ENCODE data around the gene TEK. TPM values are rescaled to one million over a fixed set of nuclear protein-coding genes. Genes with fewer than 3 reads are reported as not detected.

The TEK gene
- total RNA-seq, 1 donor from 2014 or later, result not detected

GRCh38 chr9:27124151-27124550, 15.1 kb downstream of the TEK start:
- intact Hi-C loops (cut with micrococcal nuclease), result no loop called here
- Mint-ChIP-seq H3K9me3 (no peaks in the 10 kb centered on the region), H3K4me1 (no peaks in the 10 kb centered on the region), H3K27ac (no peak overlapping the region), H3K27me3 (no peaks in the 10 kb centered on the region), H3K4me3 (no peak overlapping the region), H3K36me3 (ENCODE audit: low read depth) (no peaks in the 10 kb centered on the region)
- ATAC-seq (ENCODE audit: low read depth) (no peak), DNase-seq (no peak)
- ChIA-PET CTCF (no interaction called here), POLR2A (no interaction called here)
- TF ChIP-seq, protein P1, sequence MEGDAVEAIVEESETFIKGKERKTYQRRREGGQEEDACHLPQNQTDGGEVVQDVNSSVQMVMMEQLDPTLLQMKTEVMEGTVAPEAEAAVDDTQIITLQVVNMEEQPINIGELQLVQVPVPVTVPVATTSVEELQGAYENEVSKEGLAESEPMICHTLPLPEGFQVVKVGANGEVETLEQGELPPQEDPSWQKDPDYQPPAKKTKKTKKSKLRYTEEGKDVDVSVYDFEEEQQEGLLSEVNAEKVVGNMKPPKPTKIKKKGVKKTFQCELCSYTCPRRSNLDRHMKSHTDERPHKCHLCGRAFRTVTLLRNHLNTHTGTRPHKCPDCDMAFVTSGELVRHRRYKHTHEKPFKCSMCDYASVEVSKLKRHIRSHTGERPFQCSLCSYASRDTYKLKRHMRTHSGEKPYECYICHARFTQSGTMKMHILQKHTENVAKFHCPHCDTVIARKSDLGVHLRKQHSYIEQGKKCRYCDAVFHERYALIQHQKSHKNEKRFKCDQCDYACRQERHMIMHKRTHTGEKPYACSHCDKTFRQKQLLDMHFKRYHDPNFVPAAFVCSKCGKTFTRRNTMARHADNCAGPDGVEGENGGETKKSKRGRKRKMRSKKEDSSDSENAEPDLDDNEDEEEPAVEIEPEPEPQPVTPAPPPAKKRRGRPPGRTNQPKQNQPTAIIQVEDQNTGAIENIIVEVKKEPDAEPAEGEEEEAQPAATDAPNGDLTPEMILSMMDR (IDR thresholded peaks at IDR 0.05), result no peak

DNA sequence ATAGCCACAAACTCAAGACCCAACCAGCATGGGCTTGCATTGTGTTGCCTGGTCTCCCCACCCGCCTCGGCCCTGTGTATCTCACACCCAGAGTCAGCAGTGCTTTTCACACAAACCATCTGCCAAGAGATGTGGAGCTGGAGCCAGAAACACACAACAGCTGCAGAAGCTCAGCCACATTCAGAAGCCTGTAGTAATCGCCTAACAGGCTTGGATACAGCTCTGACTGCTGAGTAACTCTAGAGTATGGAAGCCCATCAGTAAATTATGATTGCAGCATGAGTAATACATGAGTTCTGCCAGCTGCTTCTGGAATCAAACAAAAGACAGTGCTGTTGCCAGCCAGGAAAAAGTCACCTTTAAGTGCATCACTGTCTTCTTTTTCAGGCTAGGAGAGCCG, 16.0 kb downstream of the TEK start:
- H3K27ac Mint-ChIP-seq, result no peak overlapping the region
- DNase-seq (no peak), ATAC-seq (ENCODE audit: low read depth) (no peak)
- ChIA-PET CTCF (no interaction called here), POLR2A (no interaction called here)
- no peak overlapping the region for H3K4me3 Mint-ChIP-seq
- TF ChIP-seq, protein P1 (IDR thresholded peaks at IDR 0.05), result no peak
- H3K4me1 Mint-ChIP-seq, result no peaks in the 10 kb centered on the region
- no peaks in the 10 kb centered on the region for H3K27me3 Mint-ChIP-seq
- intact Hi-C loops (cut with micrococcal nuclease), result no loop called here
- no peaks in the 10 kb centered on the region for H3K9me3 Mint-ChIP-seq
- H3K36me3 Mint-ChIP-seq (ENCODE audit: low read depth), result no peaks in the 10 kb centered on the region

- no peak for DNase-seq
- Mint-ChIP-seq H3K4me3 (no peak overlapping the region), H3K4me1 (no peaks in the 10 kb centered on the region), H3K27me3 (no peaks in the 10 kb centered on the region), H3K9me3 (no peaks in the 10 kb centered on the region), H3K36me3 (ENCODE audit: low read depth) (no peaks in the 10 kb centered on the region), H3K27ac (no peak overlapping the region)
- POLR2A ChIA-PET, result no interaction called here
- CTCF ChIA-PET, result no interaction called here
- no peak for ATAC-seq (ENCODE audit: low read depth)
- intact Hi-C loops (cut with micrococcal nuclease), result no loop called here
- TF ChIP-seq, protein P1 (IDR thresholded peaks at IDR 0.05), result no peak
These were observed 16.9 kb downstream of the TEK start for GRCh38 chr9:27125936-27126335.

GRCh38 chr9:27126670-27127069, 17.6 kb downstream of the TEK start:
- Mint-ChIP-seq H3K36me3 (ENCODE audit: low read depth) (no peaks in the 10 kb centered on the region), H3K27ac (no peak overlapping the region), H3K4me3 (no peak overlapping the region), H3K27me3 (no peaks in the 10 kb centered on the region), H3K9me3 (no peaks in the 10 kb centered on the region), H3K4me1 (no peaks in the 10 kb centered on the region)
- TF ChIP-seq, protein P1 (IDR thresholded peaks at IDR 0.05), result no peak
- DNase-seq (no peak), ATAC-seq (ENCODE audit: low read depth) (no peak)
- intact Hi-C loops (cut with micrococcal nuclease), result no loop called here
- CTCF ChIA-PET, result no interaction called here
- POLR2A ChIA-PET, result no interaction called here

GRCh38 chr9:27129221-27129620, 20.2 kb downstream of the TEK start:
- intact Hi-C loops (cut with micrococcal nuclease), result no loop called here
- Mint-ChIP-seq H3K9me3 (no peaks in the 10 kb centered on the region), H3K27me3 (no peaks in the 10 kb centered on the region), H3K4me1 (no peaks in the 10 kb centered on the region), H3K27ac (no peak overlapping the region), H3K4me3 (no peak overlapping the region), H3K36me3 (ENCODE audit: low read depth) (no peaks in the 10 kb centered on the region)
- ChIA-PET POLR2A (no interaction called here), CTCF (no interaction called here)
- ATAC-seq (ENCODE audit: low read depth), result no peak
- no peak for DNase-seq
- TF ChIP-seq, protein P1 (IDR thresholded peaks at IDR 0.05), result no peak
